ENCODE results near the gene SEMA7A. TPM values are rescaled to one million over a fixed set of nuclear protein-coding genes. Genes with fewer than 3 reads are reported as not detected.

The SEMA7A gene
- total RNA-seq, 1 donor from 2014 or later: 102 TPM

DNA sequence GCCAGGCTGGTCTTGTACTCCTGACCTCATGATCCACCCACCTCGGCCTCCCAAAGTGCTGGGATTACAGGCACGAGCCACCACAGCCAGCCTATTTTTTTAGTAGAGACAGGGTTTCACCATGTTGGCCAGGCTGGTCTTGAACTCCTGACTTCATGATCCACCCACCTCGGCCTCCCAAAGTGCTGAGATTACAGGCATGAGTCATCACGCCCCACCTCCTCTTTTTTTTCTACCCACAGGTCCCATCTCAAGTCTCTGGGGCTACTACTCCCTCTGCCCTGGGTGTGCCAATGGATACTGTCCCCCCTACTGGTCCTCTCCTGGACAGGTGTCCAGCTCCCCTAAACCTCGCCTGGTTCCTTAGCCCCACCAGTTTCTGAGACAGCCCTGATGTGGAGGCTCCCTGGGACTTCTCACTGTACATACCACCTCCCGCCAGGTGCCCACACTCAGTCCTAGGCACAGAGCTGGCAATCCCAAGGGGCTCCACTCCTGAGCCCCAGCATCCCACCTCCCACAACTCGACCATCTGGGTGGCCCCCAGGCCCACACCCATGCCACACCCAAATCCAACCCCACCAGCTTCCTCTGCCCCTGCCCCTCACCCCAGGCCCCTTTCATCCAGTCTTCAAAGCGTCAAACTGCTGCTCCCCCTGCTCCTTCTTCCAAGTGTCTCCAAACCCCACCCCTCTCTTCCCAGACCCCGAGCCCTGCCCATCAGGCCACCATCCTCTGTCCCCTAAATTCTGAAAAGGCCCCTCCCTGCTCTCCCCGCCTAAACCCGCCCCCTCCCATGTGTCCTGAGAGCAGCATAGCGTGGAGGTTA is 53.2 kb downstream of the SEMA7A start:
- Mint-ChIP-seq H3K4me1 (ENCODE audit: low read depth) (peaks cover 88% of the 10 kb centered on the region), H3K4me3 (peak overlapping the region; percentile 9), H3K27me3 (ENCODE audit: insufficient read depth) (no peaks in the 10 kb centered on the region), H3K9me3 (no peaks in the 10 kb centered on the region), H3K36me3 (ENCODE audit: low read depth) (no peaks in the 10 kb centered on the region), H3K27ac (peak overlapping the region; percentile 76)
- DNase-seq (ENCODE audit: low spot score): no peak
- intact Hi-C loops (cut with micrococcal nuclease): no loop called here

DNA sequence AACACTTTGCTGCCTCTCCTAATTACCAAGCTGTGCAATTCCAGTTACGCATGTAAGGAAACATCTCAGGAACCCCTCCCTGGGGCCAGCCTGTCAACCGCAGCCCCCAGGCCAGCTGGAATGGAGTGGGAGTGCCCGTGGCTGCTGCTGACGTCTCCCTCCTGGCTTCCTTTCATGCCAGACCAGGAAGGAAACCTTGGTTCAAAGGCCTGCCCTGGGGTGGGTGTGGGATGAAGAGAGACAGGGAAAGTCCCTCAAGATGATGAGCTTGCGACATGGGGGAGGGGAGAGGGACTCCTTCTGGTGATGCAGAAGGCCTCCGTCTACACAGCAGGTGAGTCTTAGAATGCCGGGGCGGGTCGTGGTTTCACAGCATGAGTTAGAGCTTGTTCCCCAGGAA is 54.9 kb downstream of the SEMA7A start:
- Mint-ChIP-seq H3K27me3 (ENCODE audit: insufficient read depth) (no peaks in the 10 kb centered on the region), H3K36me3 (ENCODE audit: low read depth) (no peaks in the 10 kb centered on the region), H3K9me3 (no peaks in the 10 kb centered on the region), H3K4me1 (ENCODE audit: low read depth) (peaks cover 84% of the 10 kb centered on the region), H3K4me3 (peak overlapping the region; percentile 20), H3K27ac (peak overlapping the region; percentile 78)
- intact Hi-C loops (cut with micrococcal nuclease): loop anchor here (1.0 kb wide), 2 partner anchors 24 to 82 kb away; partner anchors contain the start of gene UBL7
- peak; percentile 51 for DNase-seq (ENCODE audit: low spot score)

DNA sequence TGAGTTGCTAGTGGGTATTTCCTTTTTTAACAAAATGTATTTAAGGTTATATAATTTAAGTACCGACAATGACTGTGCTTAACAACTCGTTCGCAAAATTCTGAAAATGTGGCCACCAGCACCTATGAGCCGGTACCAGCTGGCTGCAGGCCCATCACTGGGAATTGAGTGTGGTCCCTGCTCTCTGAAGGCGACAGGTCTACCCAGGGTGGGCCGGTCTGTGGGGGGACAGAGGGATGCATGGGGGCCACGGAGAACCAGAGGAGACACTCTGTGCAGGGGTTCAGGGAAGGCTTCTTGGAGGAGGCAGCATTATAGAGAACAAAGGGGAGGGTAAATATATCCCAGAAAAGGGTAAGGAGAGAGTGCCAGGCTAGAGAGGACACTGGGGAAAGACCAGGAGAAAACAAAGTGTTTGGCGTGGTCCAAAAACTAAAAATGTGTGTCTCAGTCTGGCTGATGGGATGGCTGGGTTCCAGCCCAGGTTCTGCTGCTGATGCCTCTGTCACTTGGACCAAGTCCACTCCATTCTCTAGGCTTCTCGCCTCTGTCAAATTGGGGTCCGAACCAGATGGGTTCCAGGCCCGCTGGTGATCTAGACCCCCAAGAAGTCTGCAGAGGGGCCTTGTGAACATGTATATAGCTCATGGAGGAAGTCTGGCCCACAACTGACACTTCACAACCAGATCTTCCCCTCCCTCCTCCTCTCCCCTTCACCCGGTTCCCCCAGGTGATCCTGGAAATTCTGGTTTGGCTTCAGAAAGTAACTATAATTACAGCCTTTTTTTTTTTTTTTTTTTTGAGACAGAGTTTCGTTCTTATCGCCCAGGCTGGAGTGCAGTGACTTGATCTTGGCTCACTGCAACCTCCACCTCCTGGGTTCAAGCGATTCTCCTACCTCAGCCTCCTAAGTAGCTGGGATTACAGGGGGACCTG is 55.7 kb downstream of the SEMA7A start:
- H3K4me1 Mint-ChIP-seq (ENCODE audit: low read depth): peaks cover 83% of the 10 kb centered on the region
- DNase-seq (ENCODE audit: low spot score): no peak
- H3K4me3 Mint-ChIP-seq: peak overlapping the region; percentile 20
- H3K27me3 Mint-ChIP-seq (ENCODE audit: insufficient read depth): no peaks in the 10 kb centered on the region
- H3K9me3 Mint-ChIP-seq: no peaks in the 10 kb centered on the region
- no peaks in the 10 kb centered on the region for H3K36me3 Mint-ChIP-seq (ENCODE audit: low read depth)
- peak overlapping the region; percentile 78 for H3K27ac Mint-ChIP-seq
- intact Hi-C loops (cut with micrococcal nuclease): no loop called here

DNA sequence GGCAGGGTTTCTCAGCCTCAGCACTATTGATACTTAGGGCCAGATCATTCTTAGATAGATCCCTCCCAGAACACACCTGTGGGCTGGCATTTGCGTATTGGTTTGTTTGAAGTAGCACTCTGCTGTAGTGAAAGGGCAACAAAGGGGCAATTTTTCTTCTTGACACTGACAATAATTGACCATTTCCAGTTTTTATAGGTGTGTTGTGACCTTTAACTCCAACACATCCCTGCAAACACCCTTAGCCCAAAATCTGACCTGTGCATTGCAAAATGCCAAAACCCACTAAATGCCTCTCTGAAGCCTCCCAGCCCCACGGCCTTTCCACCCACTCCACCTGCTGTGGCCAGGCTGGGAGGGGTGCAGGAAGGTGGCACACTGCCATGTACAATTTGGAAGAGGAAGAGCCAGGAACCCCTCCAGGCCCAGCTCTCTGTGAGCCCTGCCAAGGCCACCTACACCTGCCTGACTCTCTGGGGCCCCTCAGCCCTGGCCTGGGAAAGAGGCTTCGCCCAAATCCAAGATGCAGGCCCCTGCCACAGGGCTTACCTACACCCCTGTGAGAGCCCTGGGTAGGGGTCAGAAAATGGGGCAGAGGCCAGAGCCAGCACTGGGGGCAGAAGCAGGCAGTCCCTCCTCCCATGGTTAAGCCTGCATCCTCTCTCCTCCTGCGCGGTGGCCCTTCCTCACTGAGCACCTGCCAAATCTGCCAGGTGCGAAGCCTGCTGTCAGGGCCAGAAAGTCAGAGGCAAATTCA is 56.8 kb downstream of the SEMA7A start:
- H3K9me3 Mint-ChIP-seq: no peaks in the 10 kb centered on the region

DNA sequence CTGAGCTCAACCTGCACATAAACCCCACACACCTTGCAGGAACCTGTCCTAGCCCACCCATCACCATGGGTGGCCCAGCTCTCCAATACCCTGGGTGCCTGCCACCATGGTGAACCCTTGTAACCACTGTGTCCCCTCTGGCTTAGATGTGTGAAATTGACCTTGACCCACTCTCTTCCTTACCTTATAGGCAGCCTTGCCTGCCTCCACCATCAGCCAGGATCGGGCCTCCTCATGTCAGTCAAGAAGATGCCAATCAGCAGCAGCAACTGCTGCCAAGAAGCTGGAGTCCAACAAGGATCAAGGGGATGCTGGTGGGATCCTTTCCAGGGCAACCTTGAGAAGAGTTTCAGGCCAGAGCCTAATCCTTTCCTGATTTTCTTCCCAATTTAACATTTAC is 57.5 kb downstream of the SEMA7A start:
- DNase-seq (ENCODE audit: low spot score): no peak
- Mint-ChIP-seq H3K9me3 (no peaks in the 10 kb centered on the region), H3K27me3 (ENCODE audit: insufficient read depth) (peaks cover 10% of the 10 kb centered on the region), H3K36me3 (ENCODE audit: low read depth) (no peaks in the 10 kb centered on the region), H3K4me1 (ENCODE audit: low read depth) (peaks cover 66% of the 10 kb centered on the region), H3K4me3 (no peak overlapping the region), H3K27ac (no peak overlapping the region)
- intact Hi-C loops (cut with micrococcal nuclease): no loop called here

More for the DNA sequence above, 56.8 kb downstream of the SEMA7A start:
- DNase-seq (ENCODE audit: low spot score): no peak
- Mint-ChIP-seq H3K36me3 (ENCODE audit: low read depth) (no peaks in the 10 kb centered on the region), H3K27me3 (ENCODE audit: insufficient read depth) (peaks cover 6% of the 10 kb centered on the region), H3K4me1 (ENCODE audit: low read depth) (peaks cover 72% of the 10 kb centered on the region), H3K27ac (no peak overlapping the region), H3K4me3 (no peak overlapping the region)
- intact Hi-C loops (cut with micrococcal nuclease): no loop called here

DNA sequence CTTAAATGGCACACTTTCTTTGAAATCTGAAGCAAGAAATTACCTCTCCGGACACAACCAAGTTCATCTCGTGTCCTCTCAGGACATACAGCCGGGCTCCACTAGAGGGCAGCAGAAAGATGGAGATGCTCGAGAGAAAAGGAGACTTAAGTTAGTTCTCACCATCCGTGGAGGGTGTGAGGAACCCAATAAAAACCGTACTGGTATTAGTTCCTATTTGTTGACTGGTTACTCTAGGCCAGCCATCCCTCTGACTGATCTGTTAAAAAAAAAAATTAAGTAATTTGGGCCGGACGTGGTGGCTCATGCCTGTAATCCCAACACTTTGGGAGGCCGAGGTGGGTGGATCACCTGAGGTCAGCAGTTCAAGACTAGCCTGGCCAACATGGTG is 58.5 kb downstream of the SEMA7A start:
- Mint-ChIP-seq H3K27ac (peak overlapping the region; percentile 8), H3K27me3 (ENCODE audit: insufficient read depth) (peaks cover 16% of the 10 kb centered on the region), H3K36me3 (ENCODE audit: low read depth) (no peaks in the 10 kb centered on the region), H3K4me3 (peak overlapping the region; percentile 85), H3K4me1 (ENCODE audit: low read depth) (peaks cover 56% of the 10 kb centered on the region), H3K9me3 (no peaks in the 10 kb centered on the region)
- peak; percentile 78 for DNase-seq (ENCODE audit: low spot score)
- intact Hi-C loops (cut with micrococcal nuclease): loop anchor here (1.0 kb wide), 3 partner anchors 63 to 167 kb away; no protein-coding TSS in a partner anchor

DNA sequence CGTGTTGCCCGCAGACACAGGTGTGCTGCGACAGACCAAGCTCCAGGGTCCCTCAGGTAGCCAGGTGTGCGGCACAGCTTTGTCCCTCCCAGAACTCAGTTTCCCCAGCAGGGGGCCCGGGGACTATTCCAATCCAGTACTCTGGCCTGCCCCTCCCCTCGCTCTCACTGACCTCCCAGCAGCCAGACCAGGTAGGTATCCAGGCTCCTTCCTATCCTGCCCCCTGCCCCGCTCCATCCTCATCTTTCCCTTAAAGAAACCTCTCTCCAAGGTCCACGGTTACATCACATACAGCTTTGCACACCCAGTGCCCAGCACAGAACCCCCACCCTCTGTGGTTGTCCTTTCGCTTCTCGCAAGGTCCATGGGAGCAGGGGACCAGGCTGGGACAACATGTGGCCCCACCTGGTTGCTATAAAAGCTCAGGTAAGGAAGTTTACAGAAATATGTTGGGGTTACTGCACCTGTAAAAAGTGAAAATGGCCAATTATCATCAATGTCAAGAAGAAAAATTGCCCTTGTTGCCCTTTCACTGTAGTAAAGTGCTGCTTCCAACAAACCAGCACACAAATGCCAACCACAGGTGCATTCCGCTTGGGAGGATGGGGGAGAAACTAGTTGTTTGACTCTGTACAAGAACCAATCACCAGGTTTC is 59.0 kb downstream of the SEMA7A start:
- Mint-ChIP-seq H3K27me3 (ENCODE audit: insufficient read depth) (peaks cover 20% of the 10 kb centered on the region), H3K36me3 (ENCODE audit: low read depth) (no peaks in the 10 kb centered on the region), H3K27ac (peak overlapping the region; percentile 8), H3K4me1 (ENCODE audit: low read depth) (peaks cover 56% of the 10 kb centered on the region), H3K4me3 (peak overlapping the region; percentile 85), H3K9me3 (no peaks in the 10 kb centered on the region)
- DNase-seq (ENCODE audit: low spot score): no peak
- intact Hi-C loops (cut with micrococcal nuclease): loop anchor here (1.0 to 5.0 kb wide), 8 partner anchors 8 to 578 kb away; partner anchors contain the start of genes CLK3, COX5A and UBL7

DNA sequence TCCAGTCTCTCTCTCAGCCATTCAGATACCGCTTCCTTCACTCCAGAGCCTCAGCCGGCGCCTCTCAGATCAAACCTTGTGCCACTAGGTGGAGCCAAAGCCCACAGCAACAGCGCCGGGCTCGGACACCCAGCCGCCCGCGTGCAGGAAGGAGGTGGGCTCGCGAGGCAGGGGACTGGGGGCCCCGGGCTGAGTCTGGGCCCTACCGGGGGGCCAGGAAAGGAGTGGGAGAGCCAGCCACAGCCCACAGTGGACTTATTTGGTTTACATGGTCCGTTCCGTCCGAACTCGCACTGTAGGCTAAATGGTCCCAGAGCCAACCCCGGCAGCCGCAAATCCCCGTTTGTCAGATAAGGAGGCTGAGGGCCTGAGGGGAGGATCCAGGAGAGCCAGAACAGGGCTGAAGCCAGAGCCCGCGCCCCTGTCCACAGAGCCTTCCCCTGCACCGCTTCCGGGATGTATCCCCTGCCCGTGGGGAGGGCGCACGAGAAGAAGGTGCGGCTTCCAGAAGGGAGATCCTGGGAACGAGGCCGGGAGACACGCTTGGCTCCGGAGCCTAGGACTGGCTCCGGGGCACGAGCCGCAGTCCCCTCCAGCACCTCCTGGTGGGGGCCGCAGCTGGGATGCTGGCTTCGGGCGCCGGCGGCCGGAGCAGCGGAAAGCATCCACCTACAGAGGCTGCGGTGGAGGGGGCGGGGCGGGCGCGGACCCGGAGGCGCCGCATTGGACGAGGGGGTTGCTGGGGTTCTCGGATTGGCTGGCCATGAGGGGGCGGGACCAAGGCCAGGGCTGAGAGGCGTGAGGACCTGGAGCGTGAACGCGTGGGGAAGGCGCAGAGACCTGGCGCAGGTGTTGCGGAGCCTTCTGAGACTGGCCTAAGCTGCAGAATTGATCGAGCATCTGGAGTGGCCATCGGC is 59.8 kb downstream of the SEMA7A start:
- peak overlapping the region; percentile 78 for H3K27ac Mint-ChIP-seq
- H3K4me3 Mint-ChIP-seq: peak overlapping the region; percentile 85
- no peaks in the 10 kb centered on the region for H3K9me3 Mint-ChIP-seq
- intact Hi-C loops (cut with micrococcal nuclease): loop anchor here (1.0 to 5.0 kb wide), 8 partner anchors 8 to 578 kb away; partner anchors contain the start of genes CLK3, COX5A and UBL7
- no peaks in the 10 kb centered on the region for H3K36me3 Mint-ChIP-seq (ENCODE audit: low read depth)
- H3K4me1 Mint-ChIP-seq (ENCODE audit: low read depth): peaks cover 50% of the 10 kb centered on the region
- DNase-seq (ENCODE audit: low spot score): peak; percentile 90
- peaks cover 26% of the 10 kb centered on the region for H3K27me3 Mint-ChIP-seq (ENCODE audit: insufficient read depth)

DNA sequence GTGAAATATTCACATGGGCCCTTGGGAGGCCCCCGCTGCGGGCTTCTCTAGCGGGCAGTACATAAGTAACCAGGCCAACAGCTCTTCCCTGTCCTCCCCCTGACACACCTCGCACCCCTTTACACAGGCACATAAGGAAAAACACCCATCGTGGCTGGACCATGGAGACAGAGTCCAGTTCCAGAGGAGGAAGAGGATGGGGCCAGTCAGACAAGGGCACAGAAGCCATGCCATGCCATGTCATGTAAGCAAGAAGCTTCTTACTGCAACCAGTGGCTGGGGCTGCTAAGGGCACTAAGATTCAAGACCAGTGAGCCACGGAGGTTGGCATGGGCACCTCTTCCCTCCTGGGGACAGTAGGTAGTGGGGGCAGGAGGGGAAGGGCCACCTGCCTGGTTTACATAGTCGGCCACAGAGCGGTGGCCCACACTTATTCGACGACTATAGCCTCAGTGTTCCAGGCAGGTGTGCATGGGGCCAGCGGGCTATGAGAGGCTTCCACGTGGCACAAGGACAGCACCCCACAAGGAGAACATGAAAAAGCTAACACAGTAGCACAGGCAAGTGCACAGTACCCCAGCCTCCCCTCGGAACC is 60.6 kb downstream of the SEMA7A start:
- Mint-ChIP-seq H3K36me3 (ENCODE audit: low read depth) (no peaks in the 10 kb centered on the region), H3K27ac (no peak overlapping the region), H3K4me3 (peak overlapping the region; percentile 85), H3K9me3 (no peaks in the 10 kb centered on the region), H3K4me1 (ENCODE audit: low read depth) (peaks cover 42% of the 10 kb centered on the region), H3K27me3 (ENCODE audit: insufficient read depth) (peaks cover 28% of the 10 kb centered on the region)
- intact Hi-C loops (cut with micrococcal nuclease): loop anchor here (1.0 to 5.0 kb wide), 5 partner anchors 248 to 579 kb away; partner anchors contain the start of gene COX5A
- DNase-seq (ENCODE audit: low spot score): no peak

DNA sequence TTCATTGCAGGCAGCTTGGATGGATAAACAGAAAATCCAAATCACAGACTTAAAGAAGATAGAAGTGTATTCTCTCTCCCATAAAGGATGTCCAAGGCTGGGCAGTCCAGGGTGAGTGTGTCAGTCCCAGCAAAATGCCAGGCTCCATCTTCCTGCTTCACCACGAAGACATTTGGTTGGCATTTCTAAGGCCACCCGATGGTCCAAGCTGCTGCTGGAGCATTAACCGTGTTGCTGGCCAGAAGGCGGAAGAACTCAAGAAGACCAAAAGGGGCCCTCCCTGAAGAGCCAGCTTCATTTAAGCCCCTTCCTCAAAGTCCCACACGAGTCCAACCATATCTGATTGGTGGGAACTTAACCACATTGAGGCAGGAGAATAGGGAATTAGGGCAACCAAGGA is 63.3 kb downstream of the SEMA7A start:
- intact Hi-C loops (cut with micrococcal nuclease): loop anchor here (5.0 kb wide), 2 partner anchors 567 to 582 kb away; partner anchors contain the start of gene COX5A
- H3K27me3 Mint-ChIP-seq (ENCODE audit: insufficient read depth): peaks cover 39% of the 10 kb centered on the region

DNA sequence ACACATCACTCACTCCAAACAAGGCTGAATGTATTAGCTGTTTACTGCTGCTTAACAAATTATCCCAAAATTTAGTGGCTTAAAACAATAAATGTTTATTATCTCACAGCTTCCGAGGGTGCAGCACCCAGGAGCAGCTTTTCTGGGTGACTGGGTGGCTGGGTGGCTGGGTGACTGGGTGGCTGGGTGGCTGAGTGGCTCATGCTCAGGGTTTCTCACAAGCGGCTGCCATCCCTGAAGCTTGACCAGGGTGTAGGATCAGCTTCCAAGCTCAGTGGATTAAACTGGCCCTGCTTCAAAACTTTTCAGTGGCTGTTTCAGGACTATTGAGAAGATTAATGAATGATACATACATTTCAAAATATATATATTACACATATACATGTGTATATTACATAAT is 64.0 kb downstream of the SEMA7A start:
- Mint-ChIP-seq H3K27me3 (ENCODE audit: insufficient read depth) (peaks cover 46% of the 10 kb centered on the region), H3K9me3 (no peaks in the 10 kb centered on the region), H3K4me1 (ENCODE audit: low read depth) (peaks cover 9% of the 10 kb centered on the region), H3K36me3 (ENCODE audit: low read depth) (no peaks in the 10 kb centered on the region), H3K4me3 (no peak overlapping the region), H3K27ac (no peak overlapping the region)
- no peak for DNase-seq (ENCODE audit: low spot score)
- intact Hi-C loops (cut with micrococcal nuclease): loop anchor here (5.0 kb wide), 2 partner anchors 568 to 583 kb away; partner anchors contain the start of gene COX5A

More for the DNA sequence above, 63.3 kb downstream of the SEMA7A start:
- peaks cover 16% of the 10 kb centered on the region for H3K4me1 Mint-ChIP-seq (ENCODE audit: low read depth)
- no peak overlapping the region for H3K4me3 Mint-ChIP-seq
- H3K9me3 Mint-ChIP-seq: no peaks in the 10 kb centered on the region
- H3K27ac Mint-ChIP-seq: no peak overlapping the region
- DNase-seq (ENCODE audit: low spot score): no peak
- no peaks in the 10 kb centered on the region for H3K36me3 Mint-ChIP-seq (ENCODE audit: low read depth)
